Measurements from ENCODE around the gene PSMB2. TPM values are rescaled to one million over a fixed set of nuclear protein-coding genes. Genes with fewer than 3 reads are reported as not detected.

The PSMB2 gene
- total RNA-seq, 1 donor from 2014 or later = 66.3 TPM

- DNase-seq (ENCODE audit: extremely low spot score, unreplicated experiment) = no peak
- TF ChIP-seq CTCF (conservative IDR thresholded peaks at IDR 0.05) = no peak
- no peak overlapping the region for H3K27ac Mint-ChIP-seq
These were observed 25.9 kb downstream of the PSMB2 start for GRCh38 chr1:35615440-35615839.

DNA sequence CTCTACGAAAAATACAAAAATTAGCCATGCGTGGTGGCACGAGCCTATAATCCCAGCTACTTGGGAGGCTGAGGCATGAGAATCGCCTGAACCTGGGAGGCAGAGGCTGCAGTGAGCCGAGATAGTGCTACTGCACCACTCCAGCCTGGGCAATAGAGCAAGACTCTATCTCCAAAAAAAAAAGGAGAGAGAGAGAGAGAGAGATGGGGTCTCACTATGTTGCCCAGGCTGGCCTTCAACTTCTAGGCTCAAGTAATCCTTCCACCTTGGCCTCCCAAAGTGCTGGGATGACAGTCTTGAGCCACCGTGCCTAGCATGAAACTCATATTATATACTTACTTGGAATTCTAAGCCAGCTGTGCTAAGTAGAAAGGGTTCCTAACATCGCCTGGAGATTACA, 29.7 kb downstream of the PSMB2 start:
- H3K9me3 Mint-ChIP-seq = no peaks in the 10 kb centered on the region
- H3K36me3 Mint-ChIP-seq = peaks cover 28% of the 10 kb centered on the region
- TF ChIP-seq CTCF (conservative IDR thresholded peaks at IDR 0.05) = no peak
- no peaks in the 10 kb centered on the region for H3K4me1 Mint-ChIP-seq (ENCODE audit: unreplicated experiment)
- no peak overlapping the region for H3K4me3 Mint-ChIP-seq
- no peak for DNase-seq (ENCODE audit: extremely low spot score, unreplicated experiment)
- no peak overlapping the region for H3K27ac Mint-ChIP-seq
- H3K27me3 Mint-ChIP-seq = no peaks in the 10 kb centered on the region

More at GRCh38 chr1:35615440-35615839, 25.9 kb downstream of the PSMB2 start:
- Mint-ChIP-seq H3K27me3 (no peaks in the 10 kb centered on the region), H3K9me3 (no peaks in the 10 kb centered on the region), H3K4me3 (no peak overlapping the region), H3K36me3 (peaks cover 8% of the 10 kb centered on the region), H3K4me1 (ENCODE audit: unreplicated experiment) (no peaks in the 10 kb centered on the region)

DNA sequence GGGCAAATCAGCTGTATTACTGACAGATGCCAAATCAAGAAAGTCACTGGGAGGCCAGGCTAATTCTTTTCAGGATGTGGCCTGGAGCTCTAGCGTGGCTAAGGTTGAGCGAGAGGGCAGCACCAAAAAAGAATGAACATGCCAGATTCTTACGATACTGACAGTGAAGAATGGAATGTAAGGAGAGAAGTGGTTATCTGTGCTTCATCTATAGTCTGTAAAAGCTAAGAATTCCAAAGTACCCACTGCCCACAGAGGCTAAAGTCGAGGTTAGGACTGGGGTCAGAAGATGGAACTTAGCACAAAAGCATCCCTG, 35.5 kb downstream of the PSMB2 start:
- peaks cover 32% of the 10 kb centered on the region for H3K36me3 Mint-ChIP-seq
- DNase-seq (ENCODE audit: extremely low spot score, unreplicated experiment) = no peak
- H3K9me3 Mint-ChIP-seq = no peaks in the 10 kb centered on the region

DNA sequence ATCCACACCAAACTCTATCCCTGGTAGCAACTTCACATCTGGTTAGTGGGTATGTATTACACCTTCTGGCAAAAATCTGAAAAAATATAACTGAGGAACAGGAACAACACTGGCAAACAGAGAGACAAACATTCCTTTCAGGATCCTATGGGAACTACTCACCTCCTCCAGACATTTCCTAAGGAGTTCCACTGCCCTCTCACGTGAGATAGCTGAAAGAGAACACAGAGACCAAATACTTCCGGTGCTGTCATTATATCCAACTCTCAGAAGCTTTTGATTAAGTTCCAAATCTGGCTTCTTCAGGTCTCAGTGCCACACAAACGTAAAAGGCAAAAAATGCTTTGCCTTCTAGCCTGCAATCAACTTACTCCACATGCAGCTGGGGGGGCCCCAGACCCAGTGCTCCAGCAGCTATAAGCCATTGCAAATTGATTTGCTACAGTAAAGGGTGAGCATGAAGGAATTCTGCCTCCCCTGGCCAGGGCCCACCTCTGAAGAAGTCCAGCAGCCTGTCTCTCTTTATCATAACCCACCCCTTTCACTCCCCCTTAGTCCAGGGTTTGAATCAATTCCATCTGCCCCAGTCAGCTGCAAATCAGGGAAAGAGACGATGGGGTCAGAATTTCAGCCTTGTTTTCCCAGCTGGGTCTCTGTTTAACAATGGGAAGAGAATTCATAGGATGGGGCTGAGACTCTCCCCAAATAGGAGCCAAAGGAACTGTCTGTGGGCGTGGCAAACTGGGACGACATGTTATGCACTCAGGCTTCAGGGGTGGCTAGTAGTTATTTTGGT, 36.1 kb downstream of the PSMB2 start:
- Mint-ChIP-seq H3K27ac (peak overlapping the region; percentile 57), H3K9me3 (no peaks in the 10 kb centered on the region), H3K4me1 (ENCODE audit: unreplicated experiment) (peaks cover 15% of the 10 kb centered on the region), H3K27me3 (no peaks in the 10 kb centered on the region), H3K4me3 (peak overlapping the region; percentile 51), H3K36me3 (peaks cover 37% of the 10 kb centered on the region)
- TF ChIP-seq CTCF (conservative IDR thresholded peaks at IDR 0.05) = no peak
- DNase-seq (ENCODE audit: extremely low spot score, unreplicated experiment) = no peak

More for the DNA sequence above, 35.5 kb downstream of the PSMB2 start:
- Mint-ChIP-seq H3K4me1 (ENCODE audit: unreplicated experiment) (peaks cover 15% of the 10 kb centered on the region), H3K27me3 (no peaks in the 10 kb centered on the region), H3K4me3 (peak overlapping the region; percentile 51), H3K27ac (peak overlapping the region; percentile 57)
- TF ChIP-seq CTCF (conservative IDR thresholded peaks at IDR 0.05) = no peak

DNA sequence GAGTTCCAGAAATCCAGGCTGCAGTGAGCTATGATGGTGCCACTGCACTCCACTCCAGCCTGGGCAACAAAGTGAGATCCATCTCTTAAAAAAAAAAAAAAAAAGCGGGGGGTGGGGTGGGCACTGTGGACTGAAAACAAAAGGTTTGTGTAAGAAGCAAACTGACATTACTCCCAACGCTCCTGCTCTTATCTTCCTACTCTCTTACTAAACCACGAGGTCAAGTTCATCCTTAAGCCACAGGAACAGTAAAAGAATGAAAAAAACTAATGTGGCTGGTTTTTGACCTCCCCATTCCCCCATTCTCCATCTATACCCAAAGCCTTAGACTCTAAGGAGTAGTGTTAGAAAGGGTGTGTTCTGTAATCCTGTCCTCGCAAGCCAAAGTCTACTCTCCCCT, 37.4 kb downstream of the PSMB2 start:
- H3K4me3 Mint-ChIP-seq = no peak overlapping the region
- peaks cover 18% of the 10 kb centered on the region for H3K4me1 Mint-ChIP-seq (ENCODE audit: unreplicated experiment)
- no peak for DNase-seq (ENCODE audit: extremely low spot score, unreplicated experiment)
- H3K9me3 Mint-ChIP-seq = no peaks in the 10 kb centered on the region
- TF ChIP-seq CTCF (conservative IDR thresholded peaks at IDR 0.05) = no peak
- peaks cover 32% of the 10 kb centered on the region for H3K36me3 Mint-ChIP-seq
- H3K27me3 Mint-ChIP-seq = no peaks in the 10 kb centered on the region
- no peak overlapping the region for H3K27ac Mint-ChIP-seq

Data from type B pancreatic cell (in vitro differentiated cells).